ENCODE measurements around the gene CAPN6. TPM values are rescaled to one million over a fixed set of nuclear protein-coding genes. Genes with fewer than 3 reads are reported as not detected.

CAPN6 gene
- total and polyA plus RNA-seq, 4 experiments from 2014 or later: not detected

DNA sequence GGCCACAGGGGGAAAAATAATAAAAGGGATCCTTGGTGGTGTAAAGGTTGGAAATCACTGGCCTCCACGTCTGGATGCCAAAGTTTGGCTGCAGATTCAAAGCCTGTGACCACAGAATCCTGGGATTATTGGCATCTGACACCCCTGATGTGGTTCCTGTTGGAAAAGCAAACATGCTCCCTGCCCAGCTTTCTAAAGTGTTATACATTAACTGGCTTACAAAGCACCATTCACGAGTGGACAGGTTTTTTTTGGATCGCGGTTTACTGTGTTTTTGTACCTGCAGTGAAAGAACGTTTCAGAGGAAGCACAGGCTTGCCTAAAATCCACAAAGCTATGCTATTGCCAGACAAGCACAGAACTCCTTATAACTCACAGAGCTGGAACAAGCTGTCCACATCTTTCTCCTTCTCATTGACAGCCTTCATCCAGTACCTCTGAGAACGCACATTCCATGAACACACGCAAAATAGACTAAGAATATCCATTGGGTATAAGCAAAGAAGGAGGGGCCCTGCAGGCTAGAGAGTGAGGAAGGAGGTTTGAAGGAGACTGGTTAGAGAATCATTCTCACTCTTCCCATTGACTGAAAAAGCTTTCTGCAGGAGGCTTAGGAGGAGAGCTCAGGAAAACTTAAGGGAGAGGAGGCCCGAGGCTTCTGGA, 14.5 kb upstream of the CAPN6 start:
- no peaks in the 10 kb centered on the region for H3K36me3 ChIP-seq (ENCODE audit: insufficient read depth, low read length)
- no peak for DNase-seq
- H3K27ac Mint-ChIP-seq: no peak overlapping the region
- POLR2A ChIA-PET (ENCODE audit: partially characterized antibody): no interaction called here
- H3K4me1 Mint-ChIP-seq: no peaks in the 10 kb centered on the region
- no peak overlapping the region for H3K27ac ChIP-seq (ENCODE audit: low read depth, low read length)
- no peaks in the 10 kb centered on the region for H3K9me3 Mint-ChIP-seq
- H3K4me3 ChIP-seq (ENCODE audit: low read length in 2 of 2): no peak overlapping the region
- no peaks in the 10 kb centered on the region for H3K9me3 ChIP-seq (ENCODE audit: control insufficient read depth in 1 of 2, low read length in 2 of 2)
- CTCF ChIA-PET (ENCODE audit: partially characterized antibody): no interaction called here
- peaks cover 0 to 2% of the 10 kb centered on the region in 2 donors for H3K27me3 Mint-ChIP-seq
- no peaks in the 10 kb centered on the region for H3K4me1 ChIP-seq (ENCODE audit: insufficient read depth, low read length)
- intact Hi-C loops (cut with micrococcal nuclease): no loop called here
- H3K4me3 Mint-ChIP-seq: no peak overlapping the region
- no peaks in the 10 kb centered on the region for H3K27me3 ChIP-seq (ENCODE audit: insufficient read depth, low read length)
- no peaks in the 10 kb centered on the region for H3K36me3 Mint-ChIP-seq

- H3K27me3 Mint-ChIP-seq: peaks cover 0 to 2% of the 10 kb centered on the region in 2 donors
- CTCF ChIA-PET (ENCODE audit: partially characterized antibody): no interaction called here
- Histone ChIP-seq H3K36me3 (ENCODE audit: insufficient read depth, low read length) (no peaks in the 10 kb centered on the region), H3K27me3 (ENCODE audit: insufficient read depth, low read length) (no peaks in the 10 kb centered on the region), H3K4me1 (ENCODE audit: insufficient read depth, low read length) (no peaks in the 10 kb centered on the region), H3K27ac (ENCODE audit: low read depth, low read length) (no peak overlapping the region), H3K9me3 (ENCODE audit: control insufficient read depth in 1 of 2, low read length in 2 of 2) (no peaks in the 10 kb centered on the region), H3K4me3 (ENCODE audit: low read length in 2 of 2) (no peak overlapping the region)
- no peak for DNase-seq
- no peaks in the 10 kb centered on the region for H3K36me3 Mint-ChIP-seq
- no peak overlapping the region for H3K27ac Mint-ChIP-seq
- H3K4me1 Mint-ChIP-seq: no peaks in the 10 kb centered on the region
- intact Hi-C loops (cut with micrococcal nuclease): no loop called here
- no peak overlapping the region for H3K4me3 Mint-ChIP-seq
- no peaks in the 10 kb centered on the region for H3K9me3 Mint-ChIP-seq
- POLR2A ChIA-PET (ENCODE audit: partially characterized antibody): no interaction called here
These were observed 13.2 kb upstream of the CAPN6 start for GRCh38 chrX:111283446-111283845.

GRCh38 chrX:111282991-111283390, 12.7 kb upstream of the CAPN6 start:
- CTCF ChIA-PET (ENCODE audit: partially characterized antibody): no interaction called here
- intact Hi-C loops (cut with micrococcal nuclease): no loop called here

GRCh38 chrX:111282139-111282538, 11.9 kb upstream of the CAPN6 start:
- H3K27ac ChIP-seq (ENCODE audit: low read depth, low read length): no peak overlapping the region
- POLR2A ChIA-PET (ENCODE audit: partially characterized antibody): no interaction called here

More at GRCh38 chrX:111282991-111283390, 12.7 kb upstream of the CAPN6 start:
- H3K27me3 ChIP-seq (ENCODE audit: insufficient read depth, low read length): no peaks in the 10 kb centered on the region
- H3K27ac ChIP-seq (ENCODE audit: low read depth, low read length): no peak overlapping the region
- no peaks in the 10 kb centered on the region for H3K36me3 Mint-ChIP-seq
- no peaks in the 10 kb centered on the region for H3K36me3 ChIP-seq (ENCODE audit: insufficient read depth, low read length)
- no peak overlapping the region for H3K27ac Mint-ChIP-seq
- H3K4me1 ChIP-seq (ENCODE audit: insufficient read depth, low read length): no peaks in the 10 kb centered on the region
- peaks cover 0 to 2% of the 10 kb centered on the region in 2 donors for H3K27me3 Mint-ChIP-seq
- no peak for DNase-seq
- no peak overlapping the region for H3K4me3 ChIP-seq (ENCODE audit: low read length in 2 of 2)
- POLR2A ChIA-PET (ENCODE audit: partially characterized antibody): no interaction called here
- H3K4me1 Mint-ChIP-seq: no peaks in the 10 kb centered on the region
- H3K4me3 Mint-ChIP-seq: no peak overlapping the region
- H3K9me3 Mint-ChIP-seq: no peaks in the 10 kb centered on the region
- no peaks in the 10 kb centered on the region for H3K9me3 ChIP-seq (ENCODE audit: control insufficient read depth in 1 of 2, low read length in 2 of 2)

DNA sequence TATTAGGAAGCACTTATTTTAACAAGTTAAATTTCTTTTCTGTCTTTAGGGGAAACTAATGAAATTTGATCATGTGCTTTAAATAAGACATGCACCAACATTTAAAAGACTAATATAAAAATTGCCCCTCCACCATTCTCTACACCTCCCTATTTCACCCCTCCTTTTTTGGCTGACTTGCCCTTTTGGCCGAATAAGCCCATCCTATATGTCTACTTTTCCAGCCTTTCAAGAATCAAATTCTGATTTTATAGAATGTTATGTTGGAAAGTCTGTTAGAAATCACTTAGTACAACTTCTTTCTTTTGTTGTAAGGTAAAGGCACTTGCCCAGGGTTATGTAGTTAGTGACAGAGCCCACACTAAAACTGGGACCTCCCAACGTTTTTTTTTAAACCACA, 1.8 kb downstream of the CAPN6 start:
- Histone ChIP-seq H3K27ac (ENCODE audit: low read depth, low read length) (no peak overlapping the region), H3K9me3 (ENCODE audit: control insufficient read depth in 1 of 2, low read length in 2 of 2) (no peaks in the 10 kb centered on the region), H3K36me3 (ENCODE audit: insufficient read depth, low read length) (no peaks in the 10 kb centered on the region), H3K4me3 (ENCODE audit: low read length in 2 of 2) (no peak overlapping the region), H3K4me1 (ENCODE audit: insufficient read depth, low read length) (no peaks in the 10 kb centered on the region), H3K27me3 (ENCODE audit: insufficient read depth, low read length) (no peaks in the 10 kb centered on the region)
- no peak for DNase-seq
- H3K36me3 Mint-ChIP-seq: no peaks in the 10 kb centered on the region
- H3K4me3 Mint-ChIP-seq: no peak overlapping the region
- CTCF ChIA-PET (ENCODE audit: partially characterized antibody): no interaction called here
- POLR2A ChIA-PET (ENCODE audit: partially characterized antibody): no interaction called here
- intact Hi-C loops (cut with micrococcal nuclease): no loop called here
- H3K27ac Mint-ChIP-seq: no peak overlapping the region
- H3K27me3 Mint-ChIP-seq: peaks cover 0 to 2% of the 10 kb centered on the region in 2 donors
- peaks cover 0 to 2% (median 0%) of the 10 kb centered on the region in 8 donors for H3K9me3 Mint-ChIP-seq
- peaks cover 0 to 2% (median 0%) of the 10 kb centered on the region in 4 donors for H3K4me1 Mint-ChIP-seq

More at GRCh38 chrX:111282139-111282538, 11.9 kb upstream of the CAPN6 start:
- H3K4me3 ChIP-seq (ENCODE audit: low read length in 2 of 2): no peak overlapping the region
- H3K9me3 ChIP-seq (ENCODE audit: control insufficient read depth in 1 of 2, low read length in 2 of 2): no peaks in the 10 kb centered on the region
- Mint-ChIP-seq H3K4me1 (no peaks in the 10 kb centered on the region), H3K27me3 (peaks cover 0 to 2% of the 10 kb centered on the region in 2 donors), H3K4me3 (no peak overlapping the region), H3K36me3 (no peaks in the 10 kb centered on the region), H3K27ac (no peak overlapping the region), H3K9me3 (no peaks in the 10 kb centered on the region)
- no peaks in the 10 kb centered on the region for H3K36me3 ChIP-seq (ENCODE audit: insufficient read depth, low read length)
- no peak for DNase-seq
- intact Hi-C loops (cut with micrococcal nuclease): no loop called here
- CTCF ChIA-PET (ENCODE audit: partially characterized antibody): no interaction called here
- no peaks in the 10 kb centered on the region for H3K27me3 ChIP-seq (ENCODE audit: insufficient read depth, low read length)
- no peaks in the 10 kb centered on the region for H3K4me1 ChIP-seq (ENCODE audit: insufficient read depth, low read length)

GRCh38 chrX:111265486-111265885, 4.8 kb downstream of the CAPN6 start:
- Mint-ChIP-seq H3K27me3 (peaks cover 0 to 3% of the 10 kb centered on the region in 2 donors), H3K4me3 (no peak overlapping the region), H3K36me3 (no peaks in the 10 kb centered on the region), H3K4me1 (no peaks in the 10 kb centered on the region), H3K27ac (no peak overlapping the region), H3K9me3 (no peaks in the 10 kb centered on the region)
- no peaks in the 10 kb centered on the region for H3K4me1 ChIP-seq (ENCODE audit: insufficient read depth, low read length)
- ChIA-PET CTCF (ENCODE audit: partially characterized antibody) (no interaction called here), POLR2A (ENCODE audit: partially characterized antibody) (no interaction called here)
- intact Hi-C loops (cut with micrococcal nuclease): no loop called here
- no peak for DNase-seq
- H3K4me3 ChIP-seq (ENCODE audit: low read length in 2 of 2): no peak overlapping the region
- no peaks in the 10 kb centered on the region for H3K36me3 ChIP-seq (ENCODE audit: insufficient read depth, low read length)
- no peaks in the 10 kb centered on the region for H3K9me3 ChIP-seq (ENCODE audit: control insufficient read depth in 1 of 2, low read length in 2 of 2)
- no peak overlapping the region for H3K27ac ChIP-seq (ENCODE audit: low read depth, low read length)
- H3K27me3 ChIP-seq (ENCODE audit: insufficient read depth, low read length): no peaks in the 10 kb centered on the region

- no peaks in the 10 kb centered on the region for H3K27me3 ChIP-seq (ENCODE audit: insufficient read depth, low read length)
- no peaks in the 10 kb centered on the region for H3K9me3 ChIP-seq (ENCODE audit: control insufficient read depth in 1 of 2, low read length in 2 of 2)
- POLR2A ChIA-PET (ENCODE audit: partially characterized antibody): no interaction called here
- H3K36me3 Mint-ChIP-seq: no peaks in the 10 kb centered on the region
- no peaks in the 10 kb centered on the region for H3K36me3 ChIP-seq (ENCODE audit: insufficient read depth, low read length)
- H3K4me1 ChIP-seq (ENCODE audit: insufficient read depth, low read length): no peaks in the 10 kb centered on the region
- intact Hi-C loops (cut with micrococcal nuclease): no loop called here
- H3K4me1 Mint-ChIP-seq: no peaks in the 10 kb centered on the region
- CTCF ChIA-PET (ENCODE audit: partially characterized antibody): no interaction called here
- H3K4me3 Mint-ChIP-seq: no peak overlapping the region
- no peaks in the 10 kb centered on the region for H3K9me3 Mint-ChIP-seq
- H3K27ac Mint-ChIP-seq: no peak overlapping the region
- no peak overlapping the region for H3K4me3 ChIP-seq (ENCODE audit: low read length in 2 of 2)
- no peak for DNase-seq
- H3K27ac ChIP-seq (ENCODE audit: low read depth, low read length): no peak overlapping the region
- H3K27me3 Mint-ChIP-seq: peaks cover 0 to 3% of the 10 kb centered on the region in 2 donors
These were observed 5.9 kb downstream of the CAPN6 start for GRCh38 chrX:111264385-111264784.

DNA sequence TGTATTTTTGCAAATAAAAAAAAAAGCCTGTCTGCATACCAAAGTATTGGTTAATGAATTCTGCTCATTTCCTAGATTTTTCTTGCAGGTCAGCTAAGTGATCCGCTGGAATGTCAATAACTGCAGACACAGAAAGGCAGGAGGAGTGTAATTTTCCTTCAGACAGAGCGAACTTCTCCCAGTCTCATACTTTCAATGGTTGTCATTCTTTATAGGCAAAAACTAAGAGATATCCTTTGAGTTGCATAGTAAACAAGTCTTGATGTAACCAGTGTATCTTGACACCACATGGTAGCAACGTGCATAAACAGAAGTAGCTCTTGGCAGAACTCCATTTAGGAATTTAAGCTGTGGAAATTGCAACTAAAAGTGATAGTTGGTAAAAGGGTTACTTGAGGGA, 8.2 kb downstream of the CAPN6 start:
- Histone ChIP-seq H3K9me3 (ENCODE audit: control insufficient read depth in 1 of 2, low read length in 2 of 2) (no peaks in the 10 kb centered on the region), H3K27me3 (ENCODE audit: insufficient read depth, low read length) (no peaks in the 10 kb centered on the region), H3K27ac (ENCODE audit: low read depth, low read length) (no peak overlapping the region), H3K4me3 (ENCODE audit: low read length in 2 of 2) (no peak overlapping the region), H3K4me1 (ENCODE audit: insufficient read depth, low read length) (no peaks in the 10 kb centered on the region), H3K36me3 (ENCODE audit: insufficient read depth, low read length) (no peaks in the 10 kb centered on the region)
- CTCF ChIA-PET (ENCODE audit: partially characterized antibody): no interaction called here
- H3K27ac Mint-ChIP-seq: no peak overlapping the region
- no peaks in the 10 kb centered on the region for H3K4me1 Mint-ChIP-seq
- no peaks in the 10 kb centered on the region for H3K36me3 Mint-ChIP-seq
- no peaks in the 10 kb centered on the region for H3K9me3 Mint-ChIP-seq
- H3K27me3 Mint-ChIP-seq: peaks cover 0 to 3% of the 10 kb centered on the region in 2 donors
- POLR2A ChIA-PET (ENCODE audit: partially characterized antibody): no interaction called here
- H3K4me3 Mint-ChIP-seq: no peak overlapping the region
- DNase-seq: no peak
- intact Hi-C loops (cut with micrococcal nuclease): no loop called here

Measured in CD4-positive, alpha-beta memory T cell (primary cell).